ENCODE measurements around the gene INTS6. TPM values are rescaled to one million over a fixed set of nuclear protein-coding genes. Genes with fewer than 3 reads are reported as not detected.

Gene INTS6
- total RNA-seq, 3 donors from 2014 or later (not counting 1 experiment from before 2014, with no cell fraction given), result 89.2 to 142 (median 110) TPM

DNA sequence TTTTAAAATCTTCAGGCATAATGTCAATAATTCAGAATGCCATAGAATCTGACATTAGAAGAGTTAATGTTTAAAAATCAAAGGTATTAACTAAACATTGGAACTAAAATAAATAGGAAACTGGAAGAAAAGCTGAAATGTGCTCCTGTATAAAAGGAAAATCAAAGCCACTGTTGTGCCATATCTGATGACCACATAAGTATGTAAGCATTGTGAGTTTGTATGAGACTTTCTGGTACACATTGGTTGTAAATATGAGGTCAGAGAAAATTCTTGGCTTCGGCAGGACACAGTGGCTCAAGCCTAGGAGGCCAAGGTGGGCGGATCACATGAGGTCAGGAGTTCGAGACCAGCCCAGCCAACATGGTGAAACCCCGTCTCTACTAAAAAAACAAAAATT, 48.3 kb upstream of the INTS6 start:
- no peak overlapping the region for H3K4me3 Mint-ChIP-seq
- peaks cover 3 to 7% of the 10 kb centered on the region in 2 donors for H3K27me3 Mint-ChIP-seq (ENCODE audit: low read depth in 2 of 2)
- Histone ChIP-seq H3K9me3 (ENCODE audit: control insufficient read depth, insufficient read depth, low read length) (no peaks in the 10 kb centered on the region), H3K27ac (ENCODE audit: low read length) (no peak overlapping the region), H3K27me3 (ENCODE audit: control insufficient read depth, insufficient read depth, low read length) (peaks cover 3% of the 10 kb centered on the region), H3K4me3 (ENCODE audit: low read length) (no peak overlapping the region), H3K36me3 (ENCODE audit: control insufficient read depth, insufficient read depth, low read length) (no peaks in the 10 kb centered on the region), H3K4me1 (ENCODE audit: control insufficient read depth, insufficient read depth, low read length) (no peaks in the 10 kb centered on the region)
- intact Hi-C loops (cut with micrococcal nuclease), result no loop called here
- TF ChIP-seq, protein P1, sequence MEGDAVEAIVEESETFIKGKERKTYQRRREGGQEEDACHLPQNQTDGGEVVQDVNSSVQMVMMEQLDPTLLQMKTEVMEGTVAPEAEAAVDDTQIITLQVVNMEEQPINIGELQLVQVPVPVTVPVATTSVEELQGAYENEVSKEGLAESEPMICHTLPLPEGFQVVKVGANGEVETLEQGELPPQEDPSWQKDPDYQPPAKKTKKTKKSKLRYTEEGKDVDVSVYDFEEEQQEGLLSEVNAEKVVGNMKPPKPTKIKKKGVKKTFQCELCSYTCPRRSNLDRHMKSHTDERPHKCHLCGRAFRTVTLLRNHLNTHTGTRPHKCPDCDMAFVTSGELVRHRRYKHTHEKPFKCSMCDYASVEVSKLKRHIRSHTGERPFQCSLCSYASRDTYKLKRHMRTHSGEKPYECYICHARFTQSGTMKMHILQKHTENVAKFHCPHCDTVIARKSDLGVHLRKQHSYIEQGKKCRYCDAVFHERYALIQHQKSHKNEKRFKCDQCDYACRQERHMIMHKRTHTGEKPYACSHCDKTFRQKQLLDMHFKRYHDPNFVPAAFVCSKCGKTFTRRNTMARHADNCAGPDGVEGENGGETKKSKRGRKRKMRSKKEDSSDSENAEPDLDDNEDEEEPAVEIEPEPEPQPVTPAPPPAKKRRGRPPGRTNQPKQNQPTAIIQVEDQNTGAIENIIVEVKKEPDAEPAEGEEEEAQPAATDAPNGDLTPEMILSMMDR (IDR thresholded peaks at IDR 0.05), result no peak
- 96% methylated on average over 4 of the region's 4 CpGs for WGBS (ENCODE audit: insufficient coverage)
- ATAC-seq, result no peak
- no peaks in the 10 kb centered on the region for H3K36me3 Mint-ChIP-seq
- peaks cover 8 to 12% of the 10 kb centered on the region in 2 donors for H3K4me1 Mint-ChIP-seq
- H3K27ac Mint-ChIP-seq, result no peak overlapping the region
- DNase-seq, result no peak
- no peaks in the 10 kb centered on the region for H3K9me3 Mint-ChIP-seq

DNA sequence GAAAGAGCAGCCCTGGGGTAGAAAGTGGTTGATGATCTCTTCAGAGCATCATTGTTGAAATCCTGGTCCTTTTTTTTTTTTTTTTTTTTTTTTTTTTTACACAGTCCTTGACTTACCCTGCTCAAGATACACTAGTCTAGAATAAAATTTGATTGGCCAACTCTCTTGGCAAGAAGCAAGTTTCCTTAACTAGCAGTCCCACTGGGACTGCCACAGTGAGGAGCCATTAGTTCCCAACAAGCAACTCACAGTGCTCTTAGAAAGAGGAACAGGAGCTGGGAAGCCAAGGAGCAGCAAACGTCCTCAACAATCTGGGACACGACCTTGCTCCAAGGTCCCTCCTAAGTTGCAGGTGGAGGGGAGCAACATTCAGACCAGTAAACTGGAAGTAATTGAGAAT, 47.9 kb upstream of the INTS6 start:
- H3K4me3 Mint-ChIP-seq, result no peak overlapping the region
- H3K36me3 ChIP-seq (ENCODE audit: control insufficient read depth, insufficient read depth, low read length), result no peaks in the 10 kb centered on the region
- no peak overlapping the region for H3K27ac Mint-ChIP-seq
- H3K27me3 ChIP-seq (ENCODE audit: control insufficient read depth, insufficient read depth, low read length), result peaks cover 3% of the 10 kb centered on the region
- ATAC-seq (no peak), DNase-seq (no peak)
- 56% methylated on average over 2 of the region's 2 CpGs for WGBS (ENCODE audit: insufficient coverage)
- peaks cover 3 to 7% of the 10 kb centered on the region in 2 donors for H3K27me3 Mint-ChIP-seq (ENCODE audit: low read depth in 2 of 2)
- H3K9me3 Mint-ChIP-seq, result no peaks in the 10 kb centered on the region
- no peaks in the 10 kb centered on the region for H3K9me3 ChIP-seq (ENCODE audit: control insufficient read depth, insufficient read depth, low read length)
- peaks cover 8 to 12% of the 10 kb centered on the region in 2 donors for H3K4me1 Mint-ChIP-seq
- TF ChIP-seq, protein P1 (IDR thresholded peaks at IDR 0.05), result no peak
- intact Hi-C loops (cut with micrococcal nuclease), result no loop called here
- no peaks in the 10 kb centered on the region for H3K4me1 ChIP-seq (ENCODE audit: control insufficient read depth, insufficient read depth, low read length)
- H3K27ac ChIP-seq (ENCODE audit: low read length), result no peak overlapping the region
- no peaks in the 10 kb centered on the region for H3K36me3 Mint-ChIP-seq
- no peak overlapping the region for H3K4me3 ChIP-seq (ENCODE audit: low read length)

DNA sequence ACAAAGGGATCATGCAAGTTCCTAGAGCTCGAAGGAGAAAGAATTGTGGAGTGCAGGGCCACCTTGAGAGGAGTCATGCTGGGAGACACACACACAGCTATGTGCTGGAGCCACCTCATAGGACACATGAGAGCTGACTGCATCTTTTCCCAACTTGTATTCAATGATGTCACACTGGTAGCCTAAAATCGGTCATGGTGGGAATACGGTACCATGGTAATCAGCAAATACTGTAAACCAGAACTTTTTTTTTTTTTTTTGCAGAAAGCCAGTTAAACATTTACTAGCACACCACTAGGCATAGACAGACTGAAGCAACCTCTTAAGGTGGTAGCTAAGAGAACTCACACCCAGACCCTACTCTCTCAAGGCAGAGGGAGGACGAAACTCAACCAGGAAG, 47.0 kb upstream of the INTS6 start:
- TF ChIP-seq, protein P1 (IDR thresholded peaks at IDR 0.05), result no peak
- no peak for DNase-seq

DNA sequence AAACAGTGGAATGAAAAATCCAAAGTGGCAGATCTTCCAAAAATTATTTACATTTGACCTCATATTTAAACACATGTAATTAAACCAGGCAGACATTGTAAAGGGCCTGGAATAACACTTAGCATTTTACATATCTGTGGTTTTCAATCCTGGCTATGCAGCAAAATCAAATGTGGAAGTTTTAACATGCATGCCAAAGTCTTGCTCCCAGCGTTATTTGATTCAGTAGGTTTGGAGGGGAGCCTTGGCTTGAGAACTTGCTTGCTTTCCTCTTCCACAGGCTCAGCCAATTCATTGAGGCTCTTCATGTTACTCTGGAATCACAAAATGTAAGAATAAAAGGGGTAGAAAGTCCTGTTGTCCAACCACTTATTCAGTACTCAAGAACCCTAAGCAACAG, 42.5 kb upstream of the INTS6 start:
- peaks cover 3 to 7% of the 10 kb centered on the region in 2 donors for H3K27me3 Mint-ChIP-seq (ENCODE audit: low read depth in 2 of 2)
- 100% methylated on average over 1 of the region's 1 CpG for WGBS (ENCODE audit: insufficient coverage)
- TF ChIP-seq, protein P1 (IDR thresholded peaks at IDR 0.05), result no peak
- H3K4me3 Mint-ChIP-seq, result no peak overlapping the region
- peaks cover 3% of the 10 kb centered on the region for H3K27me3 ChIP-seq (ENCODE audit: control insufficient read depth, insufficient read depth, low read length)
- DNase-seq (no peak), ATAC-seq (no peak)
- H3K36me3 Mint-ChIP-seq, result no peaks in the 10 kb centered on the region
- intact Hi-C loops (cut with micrococcal nuclease), result no loop called here
- no peaks in the 10 kb centered on the region for H3K4me1 ChIP-seq (ENCODE audit: control insufficient read depth, insufficient read depth, low read length)
- no peaks in the 10 kb centered on the region for H3K9me3 Mint-ChIP-seq
- no peak overlapping the region for H3K27ac ChIP-seq (ENCODE audit: low read length)
- H3K36me3 ChIP-seq (ENCODE audit: control insufficient read depth, insufficient read depth, low read length), result no peaks in the 10 kb centered on the region
- H3K4me3 ChIP-seq (ENCODE audit: low read length), result no peak overlapping the region
- H3K4me1 Mint-ChIP-seq, result peaks cover 5% of the 10 kb centered on the region in 2 donors
- no peak overlapping the region for H3K27ac Mint-ChIP-seq
- no peaks in the 10 kb centered on the region for H3K9me3 ChIP-seq (ENCODE audit: control insufficient read depth, insufficient read depth, low read length)

More for the DNA sequence above, 47.0 kb upstream of the INTS6 start:
- H3K4me1 ChIP-seq (ENCODE audit: control insufficient read depth, insufficient read depth, low read length), result no peaks in the 10 kb centered on the region
- Mint-ChIP-seq H3K27me3 (ENCODE audit: low read depth in 2 of 2) (peaks cover 3 to 7% of the 10 kb centered on the region in 2 donors), H3K4me1 (peaks cover 8 to 12% of the 10 kb centered on the region in 2 donors), H3K36me3 (no peaks in the 10 kb centered on the region), H3K4me3 (no peak overlapping the region), H3K9me3 (no peaks in the 10 kb centered on the region), H3K27ac (no peak overlapping the region)
- no peaks in the 10 kb centered on the region for H3K9me3 ChIP-seq (ENCODE audit: control insufficient read depth, insufficient read depth, low read length)
- H3K36me3 ChIP-seq (ENCODE audit: control insufficient read depth, insufficient read depth, low read length), result no peaks in the 10 kb centered on the region
- 97% methylated on average over 4 of the region's 4 CpGs for WGBS (ENCODE audit: insufficient coverage)
- peaks cover 3% of the 10 kb centered on the region for H3K27me3 ChIP-seq (ENCODE audit: control insufficient read depth, insufficient read depth, low read length)
- ATAC-seq, result no peak
- no peak overlapping the region for H3K4me3 ChIP-seq (ENCODE audit: low read length)
- no peak overlapping the region for H3K27ac ChIP-seq (ENCODE audit: low read length)
- intact Hi-C loops (cut with micrococcal nuclease), result no loop called here
